GM19351 (cell line): ENCODE data around the gene TPD52L1.
"Not testable (repeated sequence)": the region's sequence is repeated elsewhere in the genome, so short reads cannot be mapped to it uniquely, and the experiment has no call there.

Experiments used
- ATAC-seq: cut with Tn5 transposase; IDR thresholded peaks from one replicate; pipeline ENCODE4 v1.9.1; 2021; ENCODE audit warnings: mild to moderate bottlenecking, moderate library complexity; ENCODE audit not compliant: unreplicated experiment

TPD52L1 gene

DNA sequence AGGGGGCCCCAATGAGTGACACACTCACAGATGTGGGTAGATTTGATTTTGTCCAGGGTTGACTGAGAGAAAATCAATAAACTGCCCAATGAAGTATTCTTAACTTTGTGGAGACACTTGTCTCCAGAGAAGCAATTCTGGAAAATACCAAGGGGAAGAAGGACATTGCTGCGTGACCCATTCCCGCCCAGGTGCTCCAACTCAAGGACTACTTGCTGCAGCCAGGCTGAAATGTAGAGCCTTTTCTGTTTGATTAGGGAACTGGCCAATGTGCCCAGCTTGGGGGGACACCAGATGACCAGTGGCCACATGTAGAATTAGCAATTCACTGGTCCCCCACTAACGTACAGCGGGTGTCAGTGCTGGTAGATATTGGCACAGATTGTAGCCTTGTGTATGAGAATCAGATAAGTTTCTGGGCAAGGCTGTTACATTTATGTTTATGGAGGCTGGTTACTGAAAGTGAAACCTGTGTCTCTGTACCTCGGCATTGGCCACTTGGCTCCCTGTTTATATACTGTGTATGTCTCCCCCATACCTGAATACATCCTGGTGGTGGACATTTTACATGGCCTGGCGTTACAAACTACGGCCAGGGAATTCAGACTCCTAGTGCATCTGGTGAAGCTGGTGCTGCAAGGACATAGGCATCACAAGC lies 115.9 kb downstream of the TPD52L1 start:
- no peak for ATAC-seq

DNA sequence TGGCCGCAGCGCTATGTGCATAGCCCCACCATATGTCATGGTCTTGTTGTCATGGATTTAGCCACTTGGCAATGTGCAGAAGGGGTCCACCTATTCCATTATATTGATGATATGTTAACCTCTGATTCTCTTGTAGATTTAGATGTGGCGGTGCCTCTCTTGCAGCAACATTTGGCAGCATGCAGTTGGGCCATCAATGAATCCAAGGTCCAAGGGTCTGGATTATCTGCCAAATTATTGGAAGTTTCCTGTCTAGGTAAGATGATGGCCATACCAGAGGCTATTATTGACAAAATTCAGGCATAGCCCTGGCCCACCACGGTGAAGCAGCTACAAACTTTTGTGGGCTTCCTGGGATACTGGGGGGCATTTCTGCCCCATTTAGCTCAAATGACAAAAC lies 116.8 kb downstream of the TPD52L1 start:
- ATAC-seq: no peak

DNA sequence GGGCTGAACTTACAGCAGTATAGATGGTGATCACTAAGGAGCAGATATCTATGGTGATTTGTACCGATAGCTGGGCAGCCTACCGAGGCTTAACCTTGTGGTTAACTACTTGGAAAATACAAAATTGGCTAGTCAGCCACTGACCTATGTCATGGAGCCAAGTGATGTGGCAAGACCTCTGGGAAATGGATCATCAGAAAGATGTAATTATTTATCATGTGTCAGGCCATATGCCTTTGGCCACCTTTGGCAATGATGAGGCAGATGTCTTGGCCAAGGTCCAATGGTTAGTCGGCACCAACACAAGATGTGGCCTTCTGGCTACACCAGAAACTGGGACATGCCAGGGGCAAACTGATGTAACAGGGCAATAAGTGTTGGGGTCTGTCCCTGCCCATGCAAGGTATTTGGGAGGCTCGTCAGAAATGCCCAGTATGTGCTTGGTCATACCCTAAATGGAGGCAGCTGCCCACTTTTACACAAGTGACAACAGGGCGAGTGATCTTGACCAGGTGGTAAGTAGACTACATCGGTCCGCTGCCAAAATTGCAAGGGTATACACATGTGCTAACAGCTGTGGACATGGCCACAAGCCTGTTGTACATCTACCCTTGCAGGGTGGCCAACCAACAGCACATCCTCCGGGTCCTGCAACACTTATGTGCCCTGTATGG lies 118.0 kb downstream of the TPD52L1 start:
- no peak for ATAC-seq

DNA sequence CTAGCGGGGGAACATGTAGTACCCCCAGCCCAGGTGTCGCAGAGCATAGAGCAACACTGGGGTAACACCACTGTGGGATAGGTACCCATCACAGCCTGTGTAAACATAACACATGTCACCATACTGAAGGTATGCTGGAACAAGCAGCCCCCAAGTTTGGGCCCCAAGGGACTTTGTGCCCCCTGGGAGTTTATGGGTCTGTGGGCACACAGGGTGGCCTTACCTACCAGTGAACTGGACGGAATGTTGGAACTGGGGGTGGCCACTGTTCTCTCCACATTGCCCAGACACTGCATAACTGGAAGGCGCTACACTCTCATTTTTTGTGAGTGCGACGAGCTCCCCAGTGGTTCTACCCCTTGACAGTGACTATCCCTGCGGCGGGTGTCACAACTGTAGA lies 119.7 kb downstream of the TPD52L1 start:
- ATAC-seq: no peak

DNA sequence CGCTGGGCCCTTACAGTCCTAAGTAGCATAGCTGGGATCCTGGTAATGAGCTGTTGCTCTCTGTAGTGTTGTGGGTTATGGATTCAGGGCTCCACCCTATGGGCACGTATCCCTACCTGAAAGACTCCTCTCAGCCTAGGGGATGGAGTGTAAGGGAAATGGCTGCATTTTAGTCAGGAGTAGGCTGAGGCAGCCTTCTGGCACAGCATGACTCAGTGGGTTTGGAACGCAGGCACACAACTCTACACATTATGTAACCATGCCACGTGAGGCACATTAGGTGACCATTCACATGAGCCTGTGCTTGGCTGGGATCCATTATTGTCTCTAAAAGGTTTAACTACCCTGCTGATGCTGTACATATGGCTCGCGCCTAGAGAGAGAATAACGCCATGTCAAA lies 120.4 kb downstream of the TPD52L1 start:
- no peak for ATAC-seq

DNA sequence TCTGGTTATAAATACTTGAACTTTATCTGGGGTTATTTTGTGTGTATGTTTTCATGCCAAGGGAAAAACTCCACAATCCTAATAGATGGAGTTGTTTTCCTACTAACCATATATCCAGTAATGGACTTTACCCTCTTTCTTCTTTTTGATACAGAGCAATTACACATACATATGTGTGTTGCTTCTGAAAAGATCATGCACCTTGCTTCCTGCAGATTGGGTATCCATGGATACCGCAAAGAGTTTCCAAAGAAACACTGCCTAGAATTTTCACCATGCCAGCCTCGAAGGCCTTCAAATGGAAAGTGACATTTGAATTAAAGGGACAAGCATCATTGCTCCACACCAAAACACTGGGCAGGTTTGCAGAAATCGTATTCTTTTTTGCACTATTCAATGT lies 121.4 kb downstream of the TPD52L1 start:
- ATAC-seq: no peak

DNA sequence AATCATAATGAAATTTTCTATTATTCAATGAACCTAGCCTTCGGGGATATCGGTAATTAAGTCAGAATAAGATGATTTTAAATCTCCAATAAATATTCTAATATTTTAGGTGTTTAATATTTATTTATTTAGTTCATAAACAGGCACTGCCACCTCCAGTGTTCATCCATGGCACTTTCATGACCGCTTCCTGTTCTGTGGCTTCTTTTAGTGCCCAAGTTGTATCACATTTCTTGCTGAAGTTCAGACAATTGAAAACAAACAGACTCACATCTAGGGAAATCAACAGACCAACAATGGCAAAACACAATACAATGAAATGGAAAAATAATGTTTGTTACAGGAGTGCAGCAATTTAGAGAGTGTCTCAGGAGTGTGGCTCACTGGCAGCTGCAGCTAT lies 122.2 kb downstream of the TPD52L1 start:
- no peak for ATAC-seq

DNA sequence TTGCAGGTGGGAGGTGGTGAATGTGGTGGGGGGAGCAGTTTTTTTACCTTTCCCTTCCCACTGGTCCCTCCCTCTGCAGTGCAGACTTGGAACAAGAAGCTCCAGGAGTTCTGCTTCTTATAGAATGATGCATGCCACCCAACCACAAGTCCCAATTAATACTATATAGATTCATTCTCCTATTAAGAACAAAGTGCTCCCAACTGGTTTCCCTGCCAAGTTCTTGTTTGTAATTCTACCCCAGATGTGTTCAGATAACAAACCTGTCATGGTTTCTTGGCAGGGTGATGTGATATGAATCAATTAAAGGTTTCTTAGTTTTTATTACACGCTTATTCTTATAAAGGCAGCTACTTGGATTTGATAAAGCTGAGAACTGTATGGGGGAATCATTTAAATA lies 124.3 kb downstream of the TPD52L1 start:
- no peak for ATAC-seq

DNA sequence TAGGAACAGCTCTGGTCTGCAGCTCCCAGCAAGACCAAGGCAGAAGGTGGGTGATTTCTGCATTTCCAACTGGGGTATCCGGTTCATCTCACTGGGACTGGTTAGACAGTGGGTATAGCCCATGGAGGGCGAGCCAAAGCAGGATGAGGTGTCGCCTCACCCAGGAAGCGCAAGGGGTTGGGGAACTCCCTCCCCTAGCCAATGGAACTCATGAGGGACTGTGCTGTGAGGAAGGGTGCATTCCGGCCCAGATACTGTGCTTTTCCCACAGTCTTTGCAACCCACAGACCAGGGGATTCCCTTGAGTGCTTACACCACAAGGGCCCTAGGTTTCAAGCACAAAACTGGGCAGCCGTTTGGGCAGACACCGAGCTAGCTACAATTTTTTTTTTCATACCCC lies 126.4 kb downstream of the TPD52L1 start:
- no peak for ATAC-seq

DNA sequence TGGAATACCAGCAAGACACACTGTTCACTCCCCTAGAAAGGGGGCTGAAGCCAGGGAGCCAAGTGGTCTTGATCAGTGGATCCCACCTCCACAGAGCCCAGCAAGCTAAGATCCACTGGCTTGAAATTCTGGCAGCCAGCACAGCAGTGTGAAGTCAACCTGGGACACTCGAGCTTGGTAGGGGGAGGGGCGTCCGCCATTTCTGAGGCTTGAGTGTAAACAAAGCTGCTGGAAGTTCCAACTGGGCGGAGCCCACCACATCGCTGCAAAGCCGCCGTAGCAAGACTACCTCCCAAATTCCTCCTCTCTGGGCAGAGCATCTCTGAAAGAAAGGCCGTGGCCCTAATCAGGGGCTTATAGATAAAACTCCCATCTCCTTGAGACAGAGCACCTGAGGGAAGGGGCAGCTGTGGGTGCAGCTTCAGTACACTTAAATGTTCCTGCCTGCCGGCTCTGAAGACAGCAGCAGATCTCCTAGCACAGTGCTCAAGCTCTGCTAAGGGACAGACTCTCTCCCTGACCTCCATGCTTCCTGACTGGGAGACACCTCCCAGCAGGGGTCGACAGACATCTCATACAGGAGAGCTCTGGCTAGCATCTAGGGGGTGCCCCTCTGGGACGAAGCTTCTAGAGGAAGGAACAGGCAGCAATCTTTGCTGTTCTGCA lies 126.9 kb downstream of the TPD52L1 start:
- not testable (repeated sequence) for ATAC-seq

DNA sequence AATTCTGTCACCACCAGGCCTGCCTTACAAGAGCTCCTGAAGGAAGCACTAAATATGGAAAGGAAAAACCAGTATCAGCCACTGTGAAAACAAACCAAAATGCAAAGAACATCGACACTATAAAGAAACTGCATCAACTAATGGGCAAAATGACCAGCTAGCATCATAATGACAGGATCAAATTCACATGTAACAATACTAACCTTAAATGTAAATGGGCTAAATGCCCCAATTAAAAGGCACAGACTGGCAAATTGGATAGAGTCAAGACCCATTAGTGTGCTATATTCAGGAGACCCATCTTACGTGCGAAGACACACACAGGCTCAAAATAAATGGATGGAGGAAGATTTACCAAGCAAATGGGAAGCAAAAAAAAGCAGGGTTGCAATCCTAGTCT lies 128.9 kb downstream of the TPD52L1 start:
- ATAC-seq: not testable (repeated sequence)

DNA sequence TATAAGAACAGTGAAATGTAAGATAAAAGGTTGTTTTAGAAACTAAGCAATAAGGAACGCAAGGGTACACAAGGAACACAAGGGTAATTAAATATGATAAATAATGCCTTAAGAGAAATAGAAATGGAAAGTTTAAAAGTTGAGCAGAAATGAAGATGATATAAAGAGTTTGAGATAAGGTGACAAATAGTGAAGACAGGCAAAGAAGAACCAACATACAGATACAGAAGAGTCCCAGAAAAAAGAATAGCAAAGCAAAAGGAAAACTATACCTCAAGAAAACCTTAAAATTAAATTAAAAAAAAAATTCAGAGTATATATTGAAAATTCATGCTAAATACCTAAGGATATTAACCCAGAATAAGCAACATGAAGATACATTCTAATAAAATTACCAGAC lies 131.8 kb downstream of the TPD52L1 start:
- no peak for ATAC-seq

DNA sequence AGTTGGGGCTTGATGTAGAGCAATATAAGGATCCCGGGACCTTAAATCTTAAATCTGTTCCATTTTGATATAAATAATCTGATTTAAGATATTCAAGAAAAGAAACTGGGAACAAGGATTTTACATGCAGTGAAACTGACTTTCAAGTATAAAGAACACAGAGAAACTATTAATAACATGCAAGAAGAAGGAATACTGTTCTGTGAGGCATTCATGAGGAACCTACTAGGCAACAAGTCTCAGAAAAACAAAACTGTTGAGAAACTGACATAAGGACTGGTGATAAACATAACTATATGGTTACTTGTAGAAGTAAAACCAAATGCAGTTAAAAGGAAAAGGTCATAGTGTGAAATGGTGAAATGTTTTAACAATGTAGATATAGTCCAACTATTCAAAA lies 132.4 kb downstream of the TPD52L1 start:
- ATAC-seq: no peak

DNA sequence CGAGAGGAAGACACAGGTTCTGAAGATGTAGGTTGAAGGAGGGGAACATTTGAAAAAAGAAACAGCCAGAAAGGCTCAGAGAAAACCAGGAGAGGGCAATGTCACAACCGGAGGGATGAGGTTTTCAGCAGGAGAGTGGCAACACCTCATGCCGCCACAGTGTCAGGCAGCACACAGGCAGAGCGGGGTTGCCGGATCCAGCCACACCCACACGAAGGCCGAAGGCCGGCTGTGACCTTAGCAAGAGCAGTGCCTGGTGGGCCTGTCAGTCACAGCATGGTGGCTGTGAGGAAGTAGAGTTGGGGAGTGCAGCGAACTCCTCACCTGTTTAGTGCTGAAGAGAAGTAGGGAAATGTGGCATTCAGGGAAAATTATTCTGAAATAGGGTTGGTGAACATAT lies 134.1 kb downstream of the TPD52L1 start:
- ATAC-seq: no peak

DNA sequence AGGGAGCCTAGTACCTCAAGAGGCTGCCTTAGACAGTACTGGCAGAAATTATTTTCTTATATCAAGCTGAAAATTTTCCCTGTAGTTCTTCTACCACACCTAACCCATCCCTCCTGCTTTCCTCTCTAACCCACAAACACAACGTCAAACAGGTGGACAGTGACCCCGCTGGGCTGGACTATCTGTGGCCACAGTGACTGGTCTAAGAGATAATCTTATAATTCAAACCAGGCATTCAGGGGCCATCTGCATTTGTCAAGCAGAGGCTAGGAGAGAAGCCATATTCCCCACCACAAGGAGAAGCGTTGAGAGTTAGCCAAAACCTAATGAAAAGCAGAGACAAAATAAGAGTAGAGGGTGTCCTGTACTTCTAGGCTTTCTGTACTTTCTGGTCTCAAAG lies 140.0 kb downstream of the TPD52L1 start:
- no peak for ATAC-seq

DNA sequence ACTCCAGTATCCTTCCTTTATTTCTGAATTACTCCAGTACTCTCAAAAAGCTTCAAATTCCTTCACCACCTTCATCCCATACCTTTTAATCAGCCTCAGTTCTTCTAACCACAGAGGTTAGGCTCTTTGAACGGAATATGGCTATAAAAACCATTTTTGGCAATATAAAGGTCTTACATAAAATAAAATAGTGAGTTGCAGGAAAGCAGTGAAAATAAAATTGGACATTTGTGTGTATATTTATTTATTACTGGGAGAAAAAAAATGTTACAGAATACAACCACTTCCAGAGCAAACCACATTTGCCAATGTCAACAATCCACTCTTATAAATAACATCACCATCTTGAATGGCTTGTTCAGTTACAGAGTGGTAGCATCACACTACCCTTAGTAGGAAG lies 140.5 kb downstream of the TPD52L1 start:
- no peak for ATAC-seq

DNA sequence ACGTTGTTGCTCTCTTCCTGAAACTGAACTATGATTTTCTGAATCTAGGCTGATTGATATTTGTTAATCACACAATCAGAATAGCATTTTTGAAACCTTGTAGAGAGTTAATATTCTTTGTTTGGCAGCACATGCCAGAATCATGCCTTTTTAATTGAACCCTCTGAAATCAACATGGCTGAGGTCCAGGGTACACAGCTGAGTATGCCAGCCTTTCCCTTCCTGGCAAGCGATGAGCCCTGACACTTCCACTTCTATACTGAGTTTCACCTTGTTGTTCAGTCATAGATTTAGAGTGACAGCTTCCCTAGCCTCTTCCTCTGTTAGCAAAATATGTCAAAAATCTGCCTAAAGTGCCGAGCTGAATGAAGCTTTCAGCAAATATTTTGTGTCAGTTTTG lies 141.4 kb downstream of the TPD52L1 start:
- ATAC-seq: no peak

DNA sequence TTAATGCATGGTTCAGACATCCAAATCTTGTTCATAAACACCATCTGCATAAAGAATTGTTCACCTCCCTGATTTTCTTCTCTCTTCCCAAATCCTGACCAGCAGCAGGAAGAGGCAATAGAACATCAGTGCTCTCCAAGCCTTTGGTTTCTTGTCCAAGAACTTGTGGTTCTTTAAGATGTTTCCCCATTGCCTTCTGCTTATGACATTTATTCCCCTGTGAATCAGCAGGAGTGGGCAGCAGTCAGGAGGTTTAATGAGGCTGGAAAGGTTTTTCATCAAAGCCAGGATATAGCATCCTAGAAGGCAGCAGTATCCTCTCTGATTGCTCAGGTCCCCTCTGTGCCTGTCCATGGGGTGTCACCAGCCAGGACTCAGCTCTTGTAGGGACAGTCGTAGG lies 142.9 kb downstream of the TPD52L1 start:
- ATAC-seq: no peak

DNA sequence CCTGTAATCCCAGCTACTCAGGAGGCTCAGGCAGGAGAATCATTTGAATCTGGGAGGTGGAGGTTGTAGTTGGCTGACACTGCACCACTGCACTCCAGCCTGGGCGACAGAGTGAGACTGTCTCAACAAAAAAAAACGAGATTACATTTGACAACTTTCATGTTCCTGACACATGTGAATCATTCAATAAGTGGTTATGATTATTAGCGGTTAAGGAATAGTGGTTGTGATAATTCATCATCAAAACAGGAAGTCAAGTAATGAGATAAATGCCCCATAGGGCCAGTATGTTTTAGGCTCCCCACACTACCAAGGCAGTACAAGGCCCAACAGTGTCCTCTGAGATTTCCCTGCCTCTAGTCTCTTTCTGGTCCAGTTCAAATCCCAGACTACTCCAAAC lies 145.7 kb downstream of the TPD52L1 start:
- ATAC-seq: no peak

DNA sequence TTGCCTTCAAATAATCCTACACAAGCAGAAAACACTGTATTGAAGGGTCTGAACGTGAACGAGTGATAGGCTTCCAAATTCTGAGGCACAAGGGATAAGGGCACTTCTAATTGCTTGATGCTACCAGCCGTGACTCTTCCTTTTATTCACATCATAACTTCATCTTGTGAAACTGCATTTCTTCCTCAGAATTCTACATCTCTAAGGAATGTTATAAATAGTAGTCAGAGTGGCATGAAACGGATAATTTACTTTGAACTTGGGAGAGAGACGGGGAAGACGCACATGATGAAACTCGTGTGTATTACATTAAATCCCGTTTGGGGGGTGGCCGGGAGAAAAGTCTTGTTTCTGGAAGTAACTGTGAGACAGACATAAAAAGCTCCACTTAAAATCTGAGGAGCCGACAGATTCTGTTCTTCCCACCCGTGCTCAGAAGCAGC lies 147.4 kb downstream of the TPD52L1 start:
- no peak for ATAC-seq

DNA sequence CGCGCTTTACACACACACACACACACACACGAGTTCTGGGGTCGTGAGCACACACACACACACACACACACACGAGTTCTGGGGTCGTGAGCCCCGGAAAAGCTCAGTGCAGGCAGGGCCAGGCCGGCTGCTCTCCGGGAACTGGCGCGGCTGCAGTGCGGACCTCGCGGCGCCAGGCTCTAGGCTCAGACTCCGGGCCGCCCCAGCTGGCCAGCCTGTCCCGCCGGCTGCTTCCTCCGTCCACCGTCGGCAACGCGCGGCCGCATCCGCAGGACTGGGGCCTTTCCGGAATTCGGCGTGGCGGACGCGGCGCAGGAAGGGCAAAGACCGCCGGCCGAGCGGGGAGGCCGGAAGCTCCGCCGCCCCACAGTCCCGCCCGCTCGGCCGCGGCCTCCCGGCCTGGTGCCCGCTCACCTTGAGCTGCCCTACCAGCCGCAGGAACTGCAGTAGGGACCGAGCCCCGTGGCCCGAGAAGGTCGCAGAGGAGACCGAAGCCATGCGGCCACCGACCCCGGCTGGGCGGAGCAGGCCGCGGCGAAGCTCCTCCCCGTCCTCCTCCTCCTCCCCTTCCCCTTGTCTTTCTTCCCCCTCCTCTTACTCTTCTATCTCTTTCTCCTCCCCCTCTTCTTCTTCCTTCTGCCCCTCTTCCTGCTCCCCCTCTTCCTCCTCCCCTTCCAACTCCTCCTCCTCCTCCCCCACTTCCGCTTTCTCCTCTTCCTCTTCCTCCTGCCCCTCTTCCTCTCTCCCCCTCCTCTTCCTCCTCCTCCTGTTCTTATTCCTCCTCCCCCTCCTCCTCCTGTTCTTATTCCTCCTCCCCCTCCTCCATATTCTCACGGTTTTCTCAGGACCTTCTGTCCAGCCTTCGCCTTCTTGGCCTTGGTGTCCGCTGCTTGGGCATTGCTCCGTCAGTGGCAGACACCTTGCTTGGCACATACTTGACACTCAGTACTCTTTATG lies 148.1 kb downstream of the TPD52L1 start, which contains the start of gene HDDC2:
HDDC2 (minus strand) TSS at position 533 of the 957 bp plus-strand sequence; CDS start at position 498, 35 bp downstream.
- peak; percentile 78 for ATAC-seq
